K562 (cell line): ENCODE results near the gene EPS8L1. TPM values are rescaled to one million over a fixed set of nuclear protein-coding genes. Genes with fewer than 3 reads are reported as not detected.

Source experiments
- FOXK2 ChIP-seq, 2 experiments: fragments of 450-650 bp; IDR thresholded peaks in 1 of 2; conservative IDR thresholded peaks in 1 of 2; 2 replicates each; pipeline ENCODE4 v1.6.1; 2016; ENCODE audit warnings: low read depth in 2 of 2, mild to moderate bottlenecking in 1 of 2
- GABPB1 ChIP-seq: sonication (generic); formaldehyde crosslinking; IDR thresholded peaks from 2 replicates; pipeline ENCODE4 v1.8.0; 2022; ENCODE audit warnings: mild to moderate bottlenecking, missing genetic modification reagents
- HLTF ChIP-seq: fragments of 450-650 bp; IDR thresholded peaks from 2 replicates; pipeline ENCODE4 v1.6.1; 2016
- NBN ChIP-seq: fragments of 450-650 bp; IDR thresholded peaks from 2 replicates; pipeline ENCODE4 v1.6.1; 2016; ENCODE audit warnings: low read depth, mild to moderate bottlenecking
- SFPQ ChIP-seq: fragments of 200-400 bp; formaldehyde crosslinking; IDR thresholded peaks from 2 replicates; pipeline ENCODE4 v1.6.1; 2017; ENCODE audit warnings: mild to moderate bottlenecking, low read depth, low read length, moderate library complexity
- SMAD4 ChIP-seq: fragments of 250-450 bp; sonication (Bioruptor Pico); conservative IDR thresholded peaks from 2 replicates; pipeline ENCODE4 v1.8.0; 2021; ENCODE audit warnings: inconsistent platforms, mild to moderate bottlenecking, moderate library complexity
- STAT5B ChIP-seq: fragments of 250-450 bp; sonication (Bioruptor Pico); IDR thresholded peaks from 2 replicates; pipeline ENCODE4 v1.8.0; 2021; ENCODE audit warnings: mild to moderate bottlenecking, inconsistent platforms
- YY1 ChIP-seq, 3 experiments: IDR thresholded peaks; 2 replicates each; pipeline ENCODE4 v1.6.1; 2011; ENCODE audit warnings: low read length in 2 of 3, mild to moderate bottlenecking in 2 of 3, moderate library complexity in 2 of 3, borderline replicate concordance in 1 of 3, control low read depth in 1 of 3, low read depth in 1 of 3; ENCODE audit not compliant: insufficient read depth in 3 of 3, insufficient replicate concordance in 2 of 3, control insufficient read depth in 1 of 3, insufficient read length in 1 of 3; ENCODE audit errors: extremely low read depth in 1 of 3
- ZBTB2 ChIP-seq: fragments of 450-650 bp; IDR thresholded peaks from 2 replicates; pipeline ENCODE4 v1.6.1; 2016; ENCODE audit warnings: antibody characterized with exemption
- ZNF280A ChIP-seq: fragments of 450-650 bp; IDR thresholded peaks from 2 replicates; pipeline ENCODE4 v1.6.1; 2018; ENCODE audit warnings: mild to moderate bottlenecking, low read depth; ENCODE audit not compliant: partially characterized antibody
- ZNF592 ChIP-seq: fragments of 450-650 bp; IDR thresholded peaks from 2 replicates; pipeline ENCODE4 v1.6.1; 2017; ENCODE audit warnings: antibody characterized with exemption, mild to moderate bottlenecking
- ZNF699 ChIP-seq: fragments of 250-450 bp; sonication (Bioruptor Pico); IDR thresholded peaks from 2 replicates; pipeline ENCODE4 v1.8.0; 2021; ENCODE audit warnings: mild to moderate bottlenecking, moderate library complexity; ENCODE audit not compliant: insufficient replicate concordance
- ZNF77 ChIP-seq: fragments of 250-450 bp; sonication (Bioruptor Pico); IDR thresholded peaks from 2 replicates; pipeline ENCODE4 v1.5.0; 2020
- polyA plus RNA-seq, 8 experiments: library from polyadenylated mRNA; depleted of rRNA in 4 of 8; stranded (reverse) in 5 of 8; unstranded in 3 of 8; fragments of >200 nt; fragmentation: Nextera tagmentation in 2 of 8; fragmentation: Illumina TruSeq in 1 of 8; extraction: Ambion mirVana in 2 of 8; extraction: Trizol in 1 of 8; gene quantifications; 2 replicates each; pipeline versions ENCODE4 v1.2.1 to v1.2.3, GENCODE V29; 2011 to 2014; ENCODE audit warnings: inconsistent platforms in 1 of 8, missing spikeins in 1 of 8
- total RNA-seq, 7 experiments: library from RNA; depleted of rRNA in 6 of 7; stranded (reverse); fragments of >200 nt in 6 of 7; fragmentation: Illumina TruSeq in 2 of 7; extraction: Trizol in 2 of 7; gene quantifications; 2 replicates each; pipeline versions ENCODE4 v1.2.1 to v1.2.3, GENCODE V29; 2011 to 2021; ENCODE audit warnings: low replicate concordance in 1 of 7

EPS8L1 gene
- total and polyA plus RNA-seq, 9 of the 15 experiments (the other 6 are each of a cell fraction or from before 2014, with no cell fraction given), result 0.35 to 22.1 (median 11.9) TPM

GRCh38 chr19:55080121-55080967, 4.7 kb downstream of the EPS8L1 start (continued):
- TF ChIP-seq YY1 (IDR thresholded peaks at IDR 0.05; ENCODE audit: borderline replicate concordance in 1 of 3, control insufficient read depth in 1 of 3, extremely low read depth in 1 of 3, insufficient read depth in 3 of 3, insufficient read length in 1 of 3, insufficient replicate concordance in 2 of 3, low read depth in 1 of 3, low read length in 2 of 3) (peak in 2 of 3 experiments; percentile 15 to 32), ZNF592 (0 out of 2 replicates have a peak, but pooled peaks have one; percentile 68), GABPB1 (peak; percentile 63; the same call in 1 of the 2 replicates), ZNF280A (no peak), SMAD4 (CRISPR knock-in tag) (no peak), SFPQ (no peak), ZNF699 (CRISPR knock-in tag) (no peak), HLTF (peak; percentile 75; the same call in 1 of the 2 replicates), ZBTB2 (0 out of 2 replicates have a peak, but pooled peaks have one; percentile 64), ZNF77 (CRISPR knock-in tag) (no peak), NBN (peak; percentile 77), STAT5B (CRISPR knock-in tag) (no peak), FOXK2 (conservative IDR thresholded peaks at IDR 0.05 in 1 of 2, IDR thresholded peaks at IDR 0.05 in 1 of 2; ENCODE audit: low read depth in 2 of 2) (peak; percentile 36 to 40; a peak in 1 of 4 replicates)
